ENCODE results near the gene XBP1. TPM values are rescaled to one million over a fixed set of nuclear protein-coding genes. Genes with fewer than 3 reads are reported as not detected.

Gene XBP1
- total and polyA plus RNA-seq, 2 of the 13 experiments (the other 11 are each of a cell fraction or from before 2014, with no cell fraction given), result 416 to 427 TPM

GRCh38 chr22:28841111-28841510, 40.7 kb upstream of the XBP1 start:
- Histone ChIP-seq H4K20me1 (ENCODE audit: insufficient read depth, low read length) (no peaks in the 10 kb centered on the region), H3K27me3 (ENCODE audit: control insufficient read depth in 1 of 2, insufficient read depth in 2 of 2, low read length in 2 of 2) (no peaks in the 10 kb centered on the region), H3K4me3 (replicated peaks in 1 of 3; ENCODE audit: insufficient read depth in 1 of 3, low read depth in 2 of 3, low read length in 3 of 3) (no peak overlapping the region), H3K27ac (ENCODE audit: extremely low read length, insufficient read depth, low read length) (no peak overlapping the region), H3K79me2 (ENCODE audit: insufficient read depth, low read length) (no peaks in the 10 kb centered on the region), H3K4me2 (ENCODE audit: low read depth, low read length) (no peak overlapping the region), H2AFZ (ENCODE audit: low read length) (no peak overlapping the region), H3K9me3 (ENCODE audit: low read length) (no peaks in the 10 kb centered on the region), H3K4me1 (ENCODE audit: insufficient read depth, low read length) (peaks cover 33% of the 10 kb centered on the region), H3K9ac (ENCODE audit: insufficient read depth, low read depth, low read length) (no peak overlapping the region), H3K36me3 (replicated peaks in 1 of 2; ENCODE audit: control insufficient read depth in 1 of 2, insufficient read depth in 2 of 2, low read length in 2 of 2) (no peaks in the 10 kb centered on the region)
- FAIRE-seq (peak; percentile 8), DNase-seq (ENCODE audit: low spot score) (peak; percentile 34), ATAC-seq (peak; percentile 62)
- in situ Hi-C loops (cut with HindIII; ENCODE audit: extremely low pct_ligation_motif_present, low pct_unique_long_range_greater_than_20kb) (no loop called here), intact Hi-C loops (cut with micrococcal nuclease; ENCODE audit: unreplicated experiment) (no loop called here)
- no peak for TF ChIP-seq FOXA1 (IDR thresholded peaks at IDR 0.05)
- 0 out of 2 replicates have a peak, but pooled peaks have one; percentile 26 for TF ChIP-seq FOXA1 (CRISPR knock-in tag; IDR thresholded peaks at IDR 0.05)
- no peak for TF ChIP-seq GPBP1L1 (CRISPR knock-in tag; IDR thresholded peaks at IDR 0.05)
- no TSS peak for BruUV-seq (replicated peaks)
- POLR2A ChIA-PET, result no interaction called here
- CTCF ChIA-PET (ENCODE audit: low intra/inter-chr PET ratio, low total read pairs), result no interaction called here
- 86% methylated on average over 5 of the region's 5 CpGs for WGBS (ENCODE audit: low lambda C conversion rate)

- intact Hi-C loops (cut with micrococcal nuclease; ENCODE audit: unreplicated experiment), result no loop called here
- no peak overlapping the region for H3K27ac ChIP-seq (ENCODE audit: extremely low read length, insufficient read depth, low read length)
- peaks cover 33% of the 10 kb centered on the region for H3K4me1 ChIP-seq (ENCODE audit: insufficient read depth, low read length)
- peak overlapping the region; percentile 8 for H3K4me2 ChIP-seq (ENCODE audit: low read depth, low read length)
- no peak overlapping the region for H3K9ac ChIP-seq (ENCODE audit: insufficient read depth, low read depth, low read length)
- H2AFZ ChIP-seq (ENCODE audit: low read length), result no peak overlapping the region
- no peaks in the 10 kb centered on the region for H3K27me3 ChIP-seq (ENCODE audit: control insufficient read depth in 1 of 2, insufficient read depth in 2 of 2, low read length in 2 of 2)
- peak; percentile 76 for ATAC-seq
- no peaks in the 10 kb centered on the region for H3K79me2 ChIP-seq (ENCODE audit: insufficient read depth, low read length)
- FAIRE-seq, result peak; percentile 42
- in situ Hi-C loops (cut with HindIII; ENCODE audit: extremely low pct_ligation_motif_present, low pct_unique_long_range_greater_than_20kb), result no loop called here
- H4K20me1 ChIP-seq (ENCODE audit: insufficient read depth, low read length), result no peaks in the 10 kb centered on the region
- WGBS (ENCODE audit: low lambda C conversion rate), result 4% methylated on average over 5 of the region's 5 CpGs
- DNase-seq (ENCODE audit: low spot score), result peak; percentile 44
- H3K9me3 ChIP-seq (ENCODE audit: low read length), result no peaks in the 10 kb centered on the region
- POLR2A ChIA-PET, result no interaction called here
- CTCF ChIA-PET (ENCODE audit: low intra/inter-chr PET ratio, low total read pairs), result no interaction called here
- no peaks in the 10 kb centered on the region for H3K36me3 ChIP-seq (replicated peaks in 1 of 2; ENCODE audit: control insufficient read depth in 1 of 2, insufficient read depth in 2 of 2, low read length in 2 of 2)
- BruUV-seq (replicated peaks), result no TSS peak
- H3K4me3 ChIP-seq (replicated peaks in 1 of 3; ENCODE audit: insufficient read depth in 1 of 3, low read depth in 2 of 3, low read length in 3 of 3), result no peak overlapping the region
- TF ChIP-seq RBM22 (optimal IDR thresholded peaks at IDR 0.05; ENCODE audit: low read length) (no peak), ZNF749 (CRISPR knock-in tag; IDR thresholded peaks at IDR 0.05; ENCODE audit: borderline replicate concordance) (no peak; the same call in 1 of the 2 replicates), FOXA3 (CRISPR knock-in tag; IDR thresholded peaks at IDR 0.05) (no peak), PRDM10 (CRISPR knock-in tag; IDR thresholded peaks at IDR 0.05; ENCODE audit: low read depth) (no peak), IRF9 (CRISPR knock-in tag; IDR thresholded peaks at IDR 0.05; ENCODE audit: borderline replicate concordance) (no peak), ZNF557 (CRISPR knock-in tag; IDR thresholded peaks at IDR 0.05) (no peak), ZSCAN12 (CRISPR knock-in tag; IDR thresholded peaks at IDR 0.05) (no peak), IRX3 (CRISPR knock-in tag; IDR thresholded peaks at IDR 0.05; ENCODE audit: borderline replicate concordance, low read depth) (no peak), TFDP1 (CRISPR knock-in tag; IDR thresholded peaks at IDR 0.05; ENCODE audit: borderline replicate concordance) (no peak)
These were observed 38.6 kb upstream of the XBP1 start for GRCh38 chr22:28838971-28839370.

Measured in HepG2 (cell line).